NCI-H2081 treated with DMSO at 0.1 percent for 48 hours (cell line): Measurements from ENCODE around the gene PRKCZ.
A peak's percentile ranks its signal among the peaks of the same experiment; 100 is the strongest.
"Not testable (repeated sequence)": the region's sequence is repeated elsewhere in the genome, so short reads cannot be mapped to it uniquely, and the experiment has no call there.

Source experiments
- DNase-seq: peaks from one replicate; lab custom pipeline; 2025; lab: John Stamatoyannopoulos, UW

Gene PRKCZ

DNA sequence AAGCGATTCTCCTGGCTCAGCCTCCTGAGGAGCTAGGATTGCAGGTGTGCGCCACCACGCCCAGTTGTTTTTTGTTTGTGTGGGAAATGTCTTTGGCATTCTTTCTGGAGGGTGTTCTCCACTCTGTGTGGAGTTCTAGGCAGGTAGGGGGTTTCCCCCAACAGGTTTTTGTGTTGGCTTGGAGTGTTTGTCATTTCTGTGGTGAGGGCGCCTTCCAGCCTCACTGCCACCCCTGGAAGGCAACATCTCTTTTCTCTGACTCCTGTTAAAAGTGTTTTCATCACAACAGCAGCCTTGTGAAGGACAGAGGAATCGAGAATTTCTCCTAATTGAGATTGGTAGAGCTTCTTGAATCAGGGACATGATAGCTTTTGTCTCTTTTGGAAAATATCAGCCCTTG lies 69.7 kb downstream of the PRKCZ start:
- no peak for DNase-seq

DNA sequence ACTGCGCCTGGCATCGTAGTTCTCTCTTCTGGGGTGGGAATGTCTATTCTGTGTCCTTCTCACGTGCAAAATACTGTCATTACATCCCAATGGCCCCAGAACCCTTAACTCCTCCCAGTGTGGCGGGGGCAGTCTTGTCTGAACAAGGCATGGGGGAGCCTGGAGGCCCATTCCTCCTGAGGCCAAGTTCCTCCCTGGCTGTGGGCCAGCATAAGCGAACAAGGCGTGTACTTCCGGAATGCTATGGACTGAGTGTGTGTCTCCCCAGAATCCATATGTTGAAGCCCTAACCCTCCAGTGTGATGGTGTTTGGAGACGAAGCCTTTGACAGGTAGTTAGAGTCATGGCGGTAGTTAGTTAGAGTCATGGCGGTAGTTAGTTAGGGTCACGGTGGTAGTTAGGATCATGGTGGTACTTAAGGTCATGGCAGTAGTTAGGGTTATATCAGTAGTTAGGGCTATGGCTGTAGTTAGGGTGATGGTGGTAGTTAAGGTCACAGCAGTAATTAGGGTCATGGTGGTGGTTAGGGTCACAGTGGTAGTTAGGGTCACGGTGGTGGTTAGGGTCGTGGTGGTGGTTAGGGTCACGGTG lies 71.0 kb downstream of the PRKCZ start:
- no peak for DNase-seq

DNA sequence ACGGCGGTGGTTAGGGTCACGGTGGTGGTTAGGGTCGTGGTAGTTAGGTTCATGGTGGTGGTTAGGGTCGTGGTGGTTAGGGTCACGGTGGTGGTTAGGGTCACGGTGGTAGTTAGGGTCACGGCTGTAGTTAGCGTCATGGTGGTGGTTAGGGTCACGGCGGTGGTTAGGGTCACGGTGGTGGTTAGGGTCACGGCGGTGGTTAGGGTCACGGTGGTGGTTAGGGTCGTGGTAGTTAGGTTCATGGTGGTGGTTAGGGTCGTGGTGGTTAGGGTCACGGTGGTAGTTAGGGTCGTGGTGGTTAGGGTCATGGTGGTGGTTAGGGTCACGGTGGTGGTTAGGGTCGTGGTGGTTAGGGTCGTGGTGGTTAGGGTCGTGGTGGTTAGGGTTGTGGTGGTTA lies 71.6 kb downstream of the PRKCZ start:
- DNase-seq, result not testable (repeated sequence)

DNA sequence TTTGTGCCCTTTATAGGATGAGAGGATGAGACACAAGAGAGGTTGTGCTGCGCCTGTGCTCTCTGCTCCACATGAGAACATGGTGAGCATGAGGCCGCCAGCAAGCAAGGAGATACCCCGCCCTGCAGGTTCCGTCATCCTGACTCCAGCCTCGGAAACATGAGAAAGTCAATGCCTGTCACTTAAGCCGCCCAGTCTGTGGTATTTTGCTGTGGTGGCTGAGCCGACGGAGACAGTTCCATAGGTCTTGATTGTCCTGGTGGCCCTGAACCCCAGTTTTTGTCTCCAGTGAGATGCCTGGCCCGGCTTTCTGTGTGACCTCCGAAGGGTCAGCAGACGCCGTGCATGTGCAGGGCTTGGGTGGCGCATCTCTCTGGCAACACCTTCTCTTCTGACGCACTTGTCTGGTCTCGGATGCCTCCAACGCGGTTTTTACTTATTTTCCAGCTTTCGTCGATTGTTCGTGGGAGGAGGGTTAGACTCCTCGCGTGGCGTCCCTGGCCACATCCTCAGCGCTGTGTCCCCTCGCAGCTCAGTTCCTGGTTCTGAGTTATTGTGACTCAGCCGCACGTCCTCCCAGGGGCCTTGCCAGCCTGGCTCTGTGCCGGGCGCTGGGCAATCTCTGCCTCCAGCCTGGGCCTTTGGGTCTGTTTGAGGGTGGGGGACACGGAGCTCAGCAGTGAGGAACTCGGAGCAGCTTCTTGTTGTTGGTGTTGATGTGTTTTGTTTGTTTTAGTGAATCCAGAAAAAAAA lies 74.4 kb downstream of the PRKCZ start:
- DNase-seq, result no peak

DNA sequence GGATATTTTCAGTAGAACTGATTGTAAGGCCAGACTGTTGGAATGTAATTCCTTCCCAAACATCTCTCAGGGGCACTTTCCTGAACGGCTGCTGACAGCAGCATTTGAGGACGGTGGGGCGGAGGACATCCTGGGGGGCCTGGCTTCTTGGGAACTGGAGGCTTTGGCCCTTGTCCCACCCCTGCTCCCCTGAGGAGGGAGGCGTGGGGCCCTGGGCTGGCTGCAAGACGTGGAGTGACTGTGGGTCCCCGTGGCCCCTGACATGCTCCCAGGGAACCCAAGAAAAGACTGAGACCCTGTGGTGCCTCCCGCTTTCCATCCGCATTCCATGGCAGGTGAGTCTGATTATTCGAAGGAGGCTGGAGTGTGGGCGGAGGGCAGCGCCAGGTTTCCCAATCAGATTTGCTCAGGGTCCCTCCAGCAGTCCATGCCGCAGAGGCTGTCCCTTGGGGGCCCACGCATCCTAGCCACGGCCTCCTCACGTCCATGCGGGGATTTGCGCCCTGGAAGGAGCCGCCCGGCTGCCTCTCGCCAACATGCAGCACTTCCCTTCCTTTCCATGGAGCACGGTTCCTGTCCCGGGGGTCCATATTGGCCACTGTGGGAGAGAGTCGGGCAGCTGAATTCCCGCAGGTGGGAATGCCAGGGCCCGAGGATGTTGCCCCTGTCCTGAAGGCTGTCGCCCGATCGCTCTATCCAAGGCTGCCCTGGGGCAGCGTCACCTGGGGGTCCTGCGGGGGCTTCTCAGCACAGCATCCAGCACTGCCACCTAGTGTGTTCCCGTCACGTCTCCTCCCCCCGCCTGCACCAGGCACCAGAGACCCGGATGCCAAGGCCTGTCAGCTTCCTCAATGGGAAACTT lies 75.4 kb downstream of the PRKCZ start:
- DNase-seq, result no peak

DNA sequence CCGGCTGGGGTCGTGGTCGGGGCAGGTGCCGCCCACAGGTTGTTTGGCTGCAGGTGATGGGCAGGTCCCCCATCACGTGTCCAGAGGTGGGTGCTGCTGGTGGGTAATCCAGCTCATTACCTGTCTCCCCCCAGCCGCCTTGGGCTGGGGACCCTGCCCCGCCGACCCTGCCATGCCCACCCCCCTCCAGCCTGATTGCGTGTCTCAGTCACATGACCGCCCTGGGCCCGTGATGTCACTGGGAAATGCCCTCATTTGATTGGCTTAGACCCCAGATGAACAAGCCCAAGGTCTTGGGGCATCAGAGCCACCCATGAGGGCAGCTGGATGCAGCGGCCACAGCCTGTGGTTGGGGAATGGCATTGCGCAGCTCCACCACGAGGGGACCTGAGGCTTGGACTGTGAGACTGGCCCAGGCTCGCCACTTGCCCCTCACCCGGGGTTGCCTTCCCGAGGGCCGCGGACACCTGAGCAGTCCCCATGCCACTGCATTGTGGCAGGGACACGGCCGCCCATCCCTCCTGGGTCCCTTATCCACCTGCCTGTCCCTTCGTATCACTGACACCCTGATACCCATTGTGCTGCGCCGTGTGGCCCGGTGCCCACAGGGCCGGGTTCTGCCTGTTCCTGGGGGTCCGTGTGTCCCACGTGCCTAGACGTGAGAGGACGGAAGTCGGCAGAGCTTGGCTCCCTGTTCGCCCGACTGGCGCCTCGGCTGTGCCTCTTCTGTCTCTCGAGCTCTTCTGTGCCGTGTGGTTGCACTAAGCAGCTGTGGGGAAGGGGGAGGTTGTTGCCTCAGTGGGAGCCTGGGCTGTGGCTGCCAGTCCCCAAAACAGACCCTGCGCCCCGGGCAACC lies 76.3 kb downstream of the PRKCZ start:
- DNase-seq, result no peak

DNA sequence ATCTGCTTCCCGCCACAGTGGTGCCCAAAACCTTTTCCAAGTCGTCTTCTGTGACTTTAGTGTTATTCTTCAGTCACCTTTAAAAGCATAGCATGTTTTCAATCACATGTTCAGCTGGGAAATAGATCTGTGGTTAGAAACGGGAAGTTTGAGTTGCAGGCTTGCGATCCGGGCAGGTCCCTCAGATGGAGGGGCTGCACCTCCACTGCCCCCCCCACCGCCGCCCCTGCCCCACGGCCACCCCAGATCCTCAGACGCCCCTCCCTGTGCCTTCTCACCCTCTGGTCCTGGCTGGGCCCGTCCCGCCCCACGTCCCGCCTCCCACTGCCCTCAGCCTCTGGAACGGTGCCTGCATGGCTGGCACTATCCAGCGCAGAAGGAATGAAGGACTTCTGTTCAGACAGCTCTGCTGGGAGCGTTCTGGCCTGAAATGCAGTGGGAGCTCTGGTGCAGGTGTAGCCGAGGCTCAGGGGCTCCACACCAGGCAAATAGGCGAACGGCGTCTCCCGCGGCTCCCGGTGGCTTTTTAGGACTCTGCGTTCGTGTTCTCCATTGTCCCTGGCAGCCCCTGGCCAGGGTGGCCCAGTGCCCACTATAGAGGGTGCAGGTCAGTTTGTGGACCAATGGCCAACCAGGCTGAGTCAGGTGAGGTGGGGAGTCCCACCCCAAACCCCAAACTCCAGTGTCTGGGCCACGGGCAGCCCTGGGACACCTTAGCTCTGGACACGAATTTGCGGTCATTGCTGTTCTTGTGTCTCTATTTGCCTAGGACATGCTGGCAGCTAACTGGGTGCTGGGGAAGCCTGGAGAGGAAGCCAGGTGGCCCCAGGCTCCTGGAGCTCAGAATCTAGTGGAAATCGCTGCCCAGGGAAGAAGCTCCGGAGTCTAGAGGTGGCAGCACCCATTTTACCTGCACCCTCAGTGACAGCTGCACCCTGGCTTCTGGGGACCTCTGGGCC lies 77.3 kb downstream of the PRKCZ start:
- DNase-seq, result no peak

DNA sequence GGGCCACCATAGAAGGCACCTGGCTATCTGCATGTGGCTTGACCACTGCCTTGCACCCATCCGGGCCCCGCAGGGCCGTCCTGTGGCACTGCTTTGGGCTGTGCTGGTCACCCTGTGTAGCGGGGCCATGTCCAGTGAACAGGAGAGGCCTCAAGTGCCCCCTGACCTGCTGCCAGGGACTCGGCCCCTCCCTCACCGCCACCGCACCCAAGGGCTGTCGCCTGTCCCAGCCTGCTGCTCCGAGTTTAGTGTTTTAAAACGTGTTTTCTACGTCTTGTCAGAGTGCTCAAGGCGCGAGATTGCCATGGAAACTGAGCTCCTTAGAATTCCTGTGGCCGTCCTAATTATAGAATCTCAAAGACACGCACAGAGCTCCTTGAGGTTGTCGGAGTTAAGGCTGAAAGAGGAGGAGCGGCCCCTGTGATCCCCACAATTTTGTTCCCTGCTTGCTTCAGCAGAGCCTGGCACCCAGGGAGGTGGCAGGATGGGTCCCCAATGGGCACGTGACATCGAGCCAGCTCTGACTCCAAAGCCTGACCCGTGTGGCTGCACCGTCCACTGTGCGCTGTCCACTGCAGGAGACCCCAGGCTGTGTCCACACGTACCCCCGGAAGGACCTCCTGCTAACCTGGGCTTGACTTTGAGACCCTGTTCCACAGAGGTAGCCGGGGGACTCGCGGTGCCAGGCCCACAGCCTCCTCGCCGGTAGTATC lies 78.1 kb downstream of the PRKCZ start:
- DNase-seq, result no peak

DNA sequence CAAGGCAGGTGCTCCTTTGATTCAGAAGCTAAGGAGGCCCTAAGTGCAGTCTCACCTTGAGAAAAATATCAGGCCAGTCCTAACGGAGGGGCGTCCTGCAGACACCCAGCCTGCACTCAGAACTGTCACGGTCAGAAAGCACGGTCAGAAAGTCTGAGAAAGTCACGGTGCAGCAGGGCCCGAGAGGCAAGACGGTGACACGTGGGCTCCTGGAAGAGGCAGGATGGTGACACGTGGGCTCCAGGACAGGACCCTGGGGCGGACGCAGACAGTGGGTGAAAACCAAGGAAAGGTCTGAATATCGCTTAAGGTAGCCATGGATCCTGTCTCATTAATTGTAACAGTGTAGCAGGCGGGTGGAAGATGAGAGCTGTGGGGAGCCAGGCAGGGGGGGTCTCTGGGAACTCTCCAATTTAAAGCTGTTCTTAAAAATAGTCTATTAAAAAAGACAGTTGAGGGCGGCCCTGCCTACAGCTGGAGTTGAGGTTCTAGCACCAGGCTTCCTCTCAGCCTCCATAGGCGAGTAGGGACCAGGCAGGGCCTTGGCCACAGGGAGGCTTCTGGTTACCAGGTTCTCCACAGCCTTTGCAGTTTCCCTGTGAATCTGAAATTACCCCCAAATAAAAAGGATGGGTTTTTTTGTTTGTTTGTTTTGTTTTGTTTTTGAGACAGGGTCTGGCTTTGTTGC lies 79.2 kb downstream of the PRKCZ start:
- no peak for DNase-seq

DNA sequence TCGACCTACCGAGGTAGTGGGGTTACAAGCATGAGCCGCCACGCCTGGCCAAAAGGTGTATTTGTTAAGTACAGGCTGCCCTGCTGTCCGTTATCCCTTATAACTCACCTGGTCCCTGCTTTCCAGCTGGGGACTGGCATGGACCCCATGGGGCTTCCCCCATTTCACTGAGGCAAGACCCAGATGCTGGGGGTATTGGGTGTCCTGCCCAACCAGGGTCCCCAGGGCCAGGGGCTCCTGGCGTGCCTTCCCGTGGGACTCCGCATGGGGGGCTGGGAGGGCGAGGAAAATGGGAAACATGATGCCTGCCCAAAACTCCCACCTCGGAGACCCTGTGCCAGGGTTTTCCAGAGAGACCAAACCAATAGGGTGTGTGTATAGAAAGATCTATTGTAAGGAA lies 79.9 kb downstream of the PRKCZ start:
- no peak for DNase-seq

DNA sequence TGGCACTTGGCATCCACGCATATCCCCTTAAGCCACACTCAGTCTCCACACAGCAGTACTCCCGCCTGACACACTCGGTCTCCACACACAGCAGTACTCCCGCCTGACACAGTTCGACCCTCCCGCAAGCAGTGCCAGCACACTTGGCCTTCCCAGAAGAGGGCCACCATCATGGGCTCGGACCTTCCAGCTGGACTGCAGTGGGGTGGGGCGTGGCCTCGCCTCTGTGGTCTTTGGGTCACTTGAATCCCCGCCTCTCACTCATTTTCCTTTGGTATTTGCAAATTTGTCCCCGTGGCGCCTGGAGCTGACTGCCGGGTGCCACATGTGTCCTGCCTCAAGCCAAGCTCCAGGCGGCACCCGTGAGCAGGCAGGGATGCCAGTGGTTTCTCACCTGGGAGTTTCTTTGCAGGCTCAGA lies 80.7 kb downstream of the PRKCZ start:
- DNase-seq, result no peak

DNA sequence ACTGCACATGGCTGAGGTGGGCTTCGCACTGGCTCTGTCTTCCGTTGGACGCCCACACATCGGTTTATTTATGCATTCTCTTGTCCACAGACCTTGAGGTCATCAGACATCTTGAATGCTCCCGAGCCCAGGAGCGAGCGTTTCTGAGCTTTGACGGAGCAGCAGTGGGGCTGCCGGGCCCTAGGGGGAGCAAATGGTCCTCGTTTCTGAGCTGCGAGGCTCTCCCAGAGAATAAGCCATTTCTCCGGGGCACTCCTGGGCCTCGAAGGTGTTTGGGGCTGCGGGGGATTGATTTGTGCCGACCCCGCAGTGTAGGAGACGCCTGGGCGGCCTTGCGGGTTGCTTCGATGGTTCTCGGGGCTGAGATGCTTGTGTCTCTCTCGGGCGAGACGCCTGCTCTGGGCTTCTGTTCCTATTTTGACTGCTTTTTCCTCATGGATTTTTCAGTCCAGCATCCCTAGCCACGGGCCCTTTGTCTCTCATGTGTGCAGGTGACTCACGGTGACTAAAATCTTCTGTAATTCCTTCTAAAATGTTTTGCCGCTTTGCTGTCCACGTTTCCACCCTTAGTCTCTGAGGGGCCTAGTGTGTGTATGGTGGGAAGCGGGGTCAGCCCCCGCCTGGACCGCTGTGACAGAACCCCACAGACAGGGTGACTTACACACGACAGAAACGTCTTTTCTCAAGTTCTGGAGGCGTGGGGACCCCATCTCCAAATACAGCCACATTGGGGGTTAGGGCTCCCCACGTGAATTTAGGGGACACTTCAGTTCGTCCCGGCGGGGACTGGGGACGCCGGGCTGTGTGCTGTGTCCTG lies 82.2 kb downstream of the PRKCZ start:
- no peak for DNase-seq

DNA sequence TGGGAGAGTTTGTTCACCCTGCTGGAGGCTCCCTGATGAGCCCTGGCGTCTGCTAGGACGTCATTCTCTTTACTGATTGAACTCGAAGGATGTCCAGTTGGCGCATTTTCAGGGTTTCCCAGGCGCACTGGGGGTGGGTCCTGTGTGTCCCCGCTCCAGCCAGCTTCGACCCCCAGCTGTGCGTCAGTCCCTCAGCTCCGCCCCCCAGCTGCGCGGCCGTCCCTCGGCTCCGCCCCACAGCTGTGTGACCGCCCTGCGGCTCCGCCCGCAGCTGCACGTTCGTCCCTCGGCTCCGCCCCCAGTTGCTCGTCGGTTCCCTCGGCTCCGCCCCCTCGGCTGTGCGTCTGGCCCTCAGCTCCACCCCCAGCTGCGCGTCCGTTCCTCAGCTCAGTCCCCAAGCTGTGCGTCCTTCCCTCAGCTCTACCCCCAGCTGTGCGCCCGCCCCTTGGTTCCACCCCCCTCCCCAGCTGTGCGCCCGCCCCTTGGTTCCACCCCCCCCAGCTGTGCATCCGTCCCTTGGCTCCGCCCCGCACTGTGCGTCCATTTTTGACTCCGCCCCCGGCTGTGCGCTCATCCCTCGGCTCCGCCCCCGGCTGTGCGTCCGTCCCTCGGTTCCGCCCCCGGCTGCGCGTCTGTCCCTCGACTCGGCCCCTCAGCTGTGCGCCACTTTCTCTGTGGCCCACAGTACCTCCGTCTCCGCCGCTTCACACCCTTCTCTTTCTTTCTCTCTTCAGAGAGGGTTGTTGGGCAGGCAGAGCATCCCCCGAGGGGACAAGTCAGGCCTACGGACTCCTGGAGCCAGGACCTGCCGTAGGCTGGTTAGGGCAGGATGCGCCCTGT lies 83.0 kb downstream of the PRKCZ start:
- peak; percentile 40 for DNase-seq

DNA sequence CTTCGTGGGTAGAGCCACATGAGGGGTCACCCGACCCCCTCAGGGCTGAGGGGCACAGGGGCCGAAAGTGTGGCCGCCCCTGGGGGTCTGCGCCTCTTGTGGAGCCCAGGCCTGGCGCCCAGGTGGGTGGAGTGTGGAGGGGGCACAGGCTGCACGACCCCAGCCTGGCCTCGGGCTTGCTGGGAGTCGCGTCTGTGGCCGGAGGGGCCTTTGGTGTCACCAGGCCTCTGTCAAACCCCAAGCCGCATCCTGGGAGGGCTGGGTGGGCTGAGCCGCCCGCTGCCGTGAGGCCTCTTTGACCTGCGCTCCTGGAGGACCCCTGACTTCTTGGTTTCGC lies 83.6 kb downstream of the PRKCZ start:
- DNase-seq, result no peak

DNA sequence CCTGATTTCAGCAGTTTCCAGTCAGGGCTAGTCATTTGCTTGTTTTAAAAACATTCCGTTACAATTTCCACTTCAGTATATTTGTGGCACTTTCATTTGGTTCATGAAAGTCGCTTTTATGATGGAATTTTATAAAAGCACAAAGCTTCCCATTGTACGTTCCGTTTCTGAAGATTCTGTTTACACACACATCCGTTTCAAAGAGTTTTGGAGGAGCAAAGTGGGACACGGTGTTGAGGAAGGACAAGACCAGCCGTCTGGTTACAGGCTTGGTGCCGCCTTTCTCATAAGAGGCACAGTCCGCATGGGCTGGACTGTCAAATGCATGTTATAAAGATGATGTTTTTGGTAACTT lies 84.0 kb downstream of the PRKCZ start:
- DNase-seq, result no peak

DNA sequence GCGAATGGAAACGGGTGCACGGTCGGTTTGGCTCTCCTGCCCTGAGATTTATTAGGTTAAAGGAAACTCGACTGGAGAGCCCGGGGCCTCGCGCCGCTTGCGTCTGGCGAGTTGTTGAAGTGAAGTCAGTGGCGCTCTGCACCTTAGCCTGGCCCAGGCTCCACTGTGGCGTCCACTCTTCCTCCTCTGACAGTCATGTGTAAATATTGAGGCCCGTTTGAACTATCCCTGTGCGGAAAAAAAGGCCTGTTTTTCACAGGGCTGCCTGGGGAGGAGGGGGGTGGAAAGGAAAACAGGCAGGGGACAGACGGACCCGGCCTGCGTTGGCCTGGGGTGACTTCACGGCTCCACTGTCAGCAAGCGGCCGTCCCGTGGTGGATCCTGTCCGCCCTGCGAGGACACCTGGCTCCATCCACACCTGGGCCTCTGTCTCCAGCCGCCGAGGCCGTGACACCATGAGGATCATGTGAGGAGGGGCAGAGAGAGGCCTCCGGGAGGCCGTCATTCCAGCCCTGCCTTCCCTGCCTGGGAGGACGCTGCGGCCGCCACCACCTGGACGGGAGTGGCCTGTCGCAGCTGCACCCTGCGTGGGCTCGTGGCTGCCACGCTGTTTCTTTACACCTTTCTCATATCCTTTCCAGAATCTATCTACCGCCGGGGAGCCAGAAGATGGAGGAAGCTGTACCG lies 84.6 kb downstream of the PRKCZ start:
- no peak for DNase-seq

DNA sequence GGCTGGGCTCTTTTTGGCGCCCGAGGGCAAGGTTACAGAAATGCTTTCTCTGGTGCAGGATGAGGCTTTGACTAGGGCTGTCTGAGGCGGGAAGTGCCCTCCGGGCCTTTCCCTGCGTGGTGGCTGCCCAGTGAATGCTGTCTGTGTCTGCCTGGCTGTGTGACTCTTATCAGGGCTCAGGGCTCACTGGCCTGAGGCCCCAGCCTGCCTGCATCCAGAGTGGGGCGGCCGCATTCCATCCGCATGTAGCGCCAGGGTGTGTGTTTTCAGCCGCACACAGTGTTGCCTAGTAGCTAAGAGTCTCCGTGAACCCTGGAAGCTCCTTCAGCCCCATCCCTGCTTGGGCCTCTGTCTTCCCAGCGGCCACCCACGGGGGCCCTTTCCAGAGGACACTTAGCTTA lies 85.2 kb downstream of the PRKCZ start:
- no peak for DNase-seq
